GM20000 (cell line): ENCODE measurements around the gene IGSF5.

Experiments used
- DNase-seq: peaks from one replicate; pipeline ENCODE4 v3.0.0; 2012; ENCODE audit warnings: low spot score
- CTCF ChIP-seq: IDR thresholded peaks from 2 replicates; pipeline ENCODE4 v1.5.1; 2012; ENCODE audit warnings: mild to moderate bottlenecking, control low read depth; ENCODE audit errors: extremely low read depth, missing control alignments

Gene IGSF5

GRCh38 chr21:39802217-39802616 is 57.2 kb downstream of the IGSF5 start:
- DNase-seq = no peak
- TF ChIP-seq CTCF = no peak

- DNase-seq = no peak
- TF ChIP-seq CTCF = no peak
Measured at GRCh38 chr21:39803393-39803792, 58.4 kb downstream of the IGSF5 start.

GRCh38 chr21:39804240-39804639 is 59.3 kb downstream of the IGSF5 start:
- TF ChIP-seq CTCF = no peak
- no peak for DNase-seq

GRCh38 chr21:39805983-39806382 is 61.0 kb downstream of the IGSF5 start:
- no peak for TF ChIP-seq CTCF
- DNase-seq = no peak

GRCh38 chr21:39807738-39808137 is 62.8 kb downstream of the IGSF5 start:
- DNase-seq = no peak
- no peak for TF ChIP-seq CTCF

GRCh38 chr21:39809936-39810335 is 65.0 kb downstream of the IGSF5 start:
- TF ChIP-seq CTCF = no peak
- DNase-seq = no peak

GRCh38 chr21:39812983-39813382 is 68.0 kb downstream of the IGSF5 start:
- no peak for TF ChIP-seq CTCF
- no peak for DNase-seq
